HepG2 (cell line): ENCODE measurements around the gene TSHZ2. TPM values are rescaled to one million over a fixed set of nuclear protein-coding genes. Genes with fewer than 3 reads are reported as not detected.
A peak's percentile ranks its signal among the peaks of the same experiment; 100 is the strongest.

ENCODE experiments used
- ATAC-seq: fragments of 200-7000 bp; cut with Tn5 transposase; 3 replicates; pipeline ENCODE4 v1.9.1; 2020; ENCODE audit warnings: mild to moderate bottlenecking, moderate library complexity
- BruUV-seq: library from RNA; stranded (reverse); fragments of 400-500 nt; replicated peaks from 2 replicates; lab custom pipeline; 2021; lab: Mats Ljungman, UMichigan
- CTCF ChIA-PET: fragments of 300-600 bp; formaldehyde crosslinking; extraction: SDS; loops from one replicate; lab custom pipeline; 2021; ENCODE audit warnings: low total read pairs, inconsistent platforms, low intra/inter-chr PET ratio; lab: Yijun Ruan, JAX
- POLR2A ChIA-PET: fragments of 350-600 bp; sonication (Branson Sonifier 250); formaldehyde crosslinking; loops from one replicate; lab custom pipeline; 2020; ENCODE audit warnings: antibody characterized with exemption, inconsistent platforms; lab: Yijun Ruan, JAX
- DNase-seq: peaks from one replicate; pipeline ENCODE4 v3.0.0-alpha.2; 2015; ENCODE audit warnings: low spot score
- FAIRE-seq: peaks from 3 replicates; lab custom pipeline; 2011; peaks lifted over from hg19 to GRCh38; lab: Jason Lieb, UNC
- H2AFZ ChIP-seq: one replicate; pipeline ENCODE4 v1.6.1; 2011; ENCODE audit warnings: low read length, inconsistent platforms
- H3K27ac ChIP-seq: fragments of 300-600 bp; 3 replicates; pipeline ENCODE4 v1.8.0; 2011; ENCODE audit warnings: mixed run types, mild to moderate bottlenecking, mixed read lengths, low read length, inconsistent platforms; ENCODE audit not compliant: insufficient read depth; ENCODE audit errors: extremely low read length
- H3K27me3 ChIP-seq, 2 experiments: fragments of 200-600 bp in 1 of 2; 2 replicates in 1 of 2; 3 replicates in 1 of 2; pipeline versions ENCODE4 v1.6.0 to v1.8.0; 2011; ENCODE audit warnings: low read length in 2 of 2, mild to moderate bottlenecking in 2 of 2, moderate library complexity in 2 of 2, inconsistent platforms in 1 of 2; ENCODE audit not compliant: insufficient read depth in 2 of 2, control insufficient read depth in 1 of 2
- H3K36me3 ChIP-seq, 2 experiments: fragments of 200-600 bp in 1 of 2; replicated peaks in 1 of 2; 2 replicates in 1 of 2; 3 replicates in 1 of 2; pipeline versions ENCODE4 v1.5.1 to v1.8.0; 2011; ENCODE audit warnings: low read length in 2 of 2, inconsistent platforms in 1 of 2; ENCODE audit not compliant: insufficient read depth in 2 of 2, control insufficient read depth in 1 of 2
- H3K4me1 ChIP-seq: 2 replicates; pipeline ENCODE4 v1.5.1; 2012; ENCODE audit warnings: low read length, inconsistent platforms; ENCODE audit not compliant: insufficient read depth
- H3K4me2 ChIP-seq: 2 replicates; pipeline ENCODE4 v1.6.0; 2011; ENCODE audit warnings: low read depth, low read length, inconsistent platforms
- H3K4me3 ChIP-seq, 3 experiments: fragments of 200-600 bp in 1 of 3; sonication (generic), shearing (Covaris generic) in 1 of 3; replicated peaks in 1 of 3; 2 replicates each; pipeline ENCODE4 v1.5.1; 2011 to 2016; ENCODE audit warnings: low read length in 3 of 3, inconsistent platforms in 2 of 3, low read depth in 2 of 3, mild to moderate bottlenecking in 2 of 3, control low read depth in 1 of 3, mixed read lengths in 1 of 3; ENCODE audit not compliant: insufficient read depth in 1 of 3
- H3K79me2 ChIP-seq: one replicate; pipeline ENCODE4 v1.6.1; 2011; ENCODE audit warnings: low read length, inconsistent platforms; ENCODE audit not compliant: insufficient read depth
- H3K9ac ChIP-seq: 2 replicates; pipeline ENCODE4 v1.6.0; 2011; ENCODE audit warnings: mild to moderate bottlenecking, low read depth, low read length, inconsistent platforms; ENCODE audit not compliant: insufficient read depth
- H3K9me3 ChIP-seq: 2 replicates; pipeline ENCODE4 v1.5.1; 2012; ENCODE audit warnings: mild to moderate bottlenecking, low read length
- H4K20me1 ChIP-seq: 2 replicates; pipeline ENCODE4 v1.6.0; 2011; ENCODE audit warnings: inconsistent platforms, mild to moderate bottlenecking, low read length, moderate library complexity; ENCODE audit not compliant: insufficient read depth
- ARNTL ChIP-seq: sonication (generic); formaldehyde crosslinking; IDR thresholded peaks from 2 replicates; pipeline ENCODE4 v1.4.0; 2020; ENCODE audit warnings: mild to moderate bottlenecking, missing genetic modification reagents
- DNMT1 ChIP-seq: sonication (generic); formaldehyde crosslinking; IDR thresholded peaks from 2 replicates; pipeline ENCODE4 v1.5.1; 2020; ENCODE audit warnings: mild to moderate bottlenecking, missing genetic modification reagents
- ISL2 ChIP-seq: sonication (generic); formaldehyde crosslinking; IDR thresholded peaks from 2 replicates; pipeline ENCODE4 v1.5.0; 2020; ENCODE audit warnings: missing genetic modification reagents
- KDM3A ChIP-seq: IDR thresholded peaks from 2 replicates; pipeline ENCODE4 v1.6.1; 2018; ENCODE audit warnings: low read depth, missing compliant biosample characterization
- KLF11 ChIP-seq: IDR thresholded peaks from 2 replicates; pipeline ENCODE4 v1.6.1; 2016; ENCODE audit warnings: missing compliant biosample characterization
- MYNN ChIP-seq: sonication (generic); formaldehyde crosslinking; IDR thresholded peaks from 2 replicates; pipeline ENCODE4 v1.4.0; 2020; ENCODE audit warnings: mild to moderate bottlenecking, low read depth, missing genetic modification reagents
- RARA ChIP-seq: IDR thresholded peaks from 2 replicates; pipeline ENCODE4 v1.6.1; 2016; ENCODE audit warnings: missing genetic modification reagents, missing compliant biosample characterization
- RFXANK ChIP-seq: IDR thresholded peaks from 2 replicates; pipeline ENCODE4 v1.6.1; 2016
- SETDB1 ChIP-seq: sonication (generic); formaldehyde crosslinking; IDR thresholded peaks from 2 replicates; pipeline ENCODE4 v1.5.1; 2020; ENCODE audit warnings: missing genetic modification reagents, mild to moderate bottlenecking, borderline replicate concordance
- SRSF1 ChIP-seq: fragments of 200-400 bp; formaldehyde crosslinking; optimal IDR thresholded peaks from 2 replicates; pipeline ENCODE3; 2017; ENCODE audit warnings: mild to moderate bottlenecking, low read depth, low read length, moderate library complexity
- TAF1 ChIP-seq: sonication (generic); formaldehyde crosslinking; IDR thresholded peaks from 2 replicates; pipeline ENCODE4 v1.4.0; 2020; ENCODE audit warnings: missing genetic modification reagents
- ZBTB20 ChIP-seq: sonication (generic); formaldehyde crosslinking; IDR thresholded peaks from 2 replicates; pipeline ENCODE4 v1.8.1; 2023; ENCODE audit warnings: missing genetic modification reagents, low read depth, mild to moderate bottlenecking, borderline replicate concordance
- ZNF10 ChIP-seq: sonication (generic); formaldehyde crosslinking; IDR thresholded peaks from 2 replicates; pipeline ENCODE4 v1.4.0; 2020; ENCODE audit warnings: mild to moderate bottlenecking, low read depth, missing genetic modification reagents, borderline replicate concordance
- ZNF451 ChIP-seq: sonication (generic); formaldehyde crosslinking; IDR thresholded peaks from 2 replicates; pipeline ENCODE4 v1.5.0; 2020; ENCODE audit warnings: mild to moderate bottlenecking, missing genetic modification reagents
- ZNF549 ChIP-seq: sonication (generic); formaldehyde crosslinking; IDR thresholded peaks from 2 replicates; pipeline ENCODE4 v1.5.0; 2020; ENCODE audit warnings: missing genetic modification reagents
- ZNF570 ChIP-seq: sonication (generic); formaldehyde crosslinking; IDR thresholded peaks from 2 replicates; pipeline ENCODE4 v1.4.0; 2020; ENCODE audit warnings: mild to moderate bottlenecking, missing genetic modification reagents, borderline replicate concordance
- ZNF724P ChIP-seq: sonication (generic); formaldehyde crosslinking; IDR thresholded peaks from 2 replicates; pipeline ENCODE4 v1.8.0; 2022; ENCODE audit warnings: missing genetic modification reagents, borderline replicate concordance
- ZNF776 ChIP-seq: sonication (generic); formaldehyde crosslinking; IDR thresholded peaks from 2 replicates; pipeline ENCODE4 v1.4.0; 2020; ENCODE audit warnings: mild to moderate bottlenecking, missing genetic modification reagents
- WGBS: methylation state at CpG from one replicate; pipeline ENCODE4 v1.1.6; 2017; ENCODE audit warnings: low lambda C conversion rate; 5-methylcytosine and 5-hydroxymethylcytosine counted together
- in situ Hi-C: cut with HindIII; loops from 2 replicates; pipeline ENCODE4 v1.10.0; 2017; ENCODE audit warnings: low pct_unique_long_range_greater_than_20kb; ENCODE audit not compliant: extremely low pct_ligation_motif_present
- intact Hi-C: fragments of 100-400 bp; cut with micrococcal nuclease; formaldehyde crosslinking; loops from one replicate; pipeline ENCODE4 v1.10.0; 2022; ENCODE audit not compliant: unreplicated experiment
- polyA plus RNA-seq, 8 experiments: library from polyadenylated mRNA; depleted of rRNA in 3 of 8; stranded (reverse) in 7 of 8; unstranded in 1 of 8; fragments of >200 nt; fragmentation: Illumina TruSeq in 4 of 8; extraction: Trizol in 4 of 8; gene quantifications; 2 replicates each; pipeline versions ENCODE4 v1.2.1 to v1.2.3, GENCODE V29; 2011 to 2016; ENCODE audit warnings: low read depth in 4 of 8, missing spikeins in 1 of 8, mixed read lengths in 1 of 8; ENCODE audit not compliant: insufficient read depth in 1 of 8
- total RNA-seq, 5 experiments: library from RNA; depleted of rRNA; stranded (reverse); fragments of >200 nt; fragmentation: Illumina TruSeq; extraction: Trizol; gene quantifications; 2 replicates each; pipeline ENCODE4 v1.2.3, GENCODE V29; 2016; ENCODE audit warnings: low read depth in 1 of 5
- TF ChIP-seq, protein P1 (sequence below): sonication (generic); formaldehyde crosslinking; IDR thresholded peaks from 2 replicates; pipeline ENCODE4 v1.4.0; 2020; ENCODE audit warnings: mild to moderate bottlenecking, missing genetic modification reagents
- TF ChIP-seq, protein P2 (sequence below): sonication (generic); IDR thresholded peaks from 2 replicates; pipeline ENCODE4 v1.6.1; 2016; ENCODE audit warnings: low read depth, borderline replicate concordance
- TF ChIP-seq, protein P3 (sequence below), 2 experiments: fragments of 450-650 bp in 1 of 2; sonication (generic) in 1 of 2; formaldehyde crosslinking; IDR thresholded peaks; 2 replicates each; pipeline versions ENCODE4 v1.5.0 to v1.8.0; 2020 to 2022; ENCODE audit warnings: mild to moderate bottlenecking in 1 of 2, missing genetic modification reagents in 1 of 2
- TF ChIP-seq, protein P4 (sequence below): sonication (generic); formaldehyde crosslinking; IDR thresholded peaks from 2 replicates; pipeline ENCODE4 v1.8.1; 2023; ENCODE audit warnings: missing genetic modification reagents, mild to moderate bottlenecking, borderline replicate concordance

The TSHZ2 gene
- total and polyA plus RNA-seq, 2 of the 13 experiments (the other 11 are each of a cell fraction or from before 2014, with no cell fraction given) = 0.01 TPM; not detected in 1

DNA sequence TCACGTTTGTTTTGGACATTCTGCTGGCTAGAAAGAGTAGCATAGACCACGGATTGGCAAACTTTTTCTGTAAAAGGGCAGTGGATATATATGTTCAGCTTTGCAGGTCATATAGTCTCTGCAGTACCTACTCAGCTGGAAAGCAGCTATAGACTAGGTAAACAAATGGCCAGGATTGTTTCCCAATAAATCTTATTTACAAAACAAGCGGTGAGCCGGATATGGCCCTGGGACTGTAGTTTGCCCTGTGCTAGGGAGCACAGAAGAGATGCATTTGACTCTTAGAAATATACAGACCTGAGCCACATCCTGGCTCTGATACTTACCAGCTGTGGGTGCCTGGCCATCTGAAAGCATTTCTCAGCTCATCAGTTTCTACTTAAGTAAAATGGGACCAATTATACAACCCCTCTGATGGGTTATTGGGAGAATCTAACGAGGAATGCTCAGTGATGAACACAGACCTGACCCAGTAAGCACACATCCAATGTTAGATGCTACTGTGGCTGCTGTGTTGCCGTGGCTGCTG, 120.7 kb downstream of the TSHZ2 start (continued):
- TF ChIP-seq MYNN (CRISPR knock-in tag) (no peak), DNMT1 (no peak), RARA (CRISPR knock-in tag) (peak; percentile 26; the same call in 1 of the 2 replicates), ISL2 (CRISPR knock-in tag) (no peak), ZBTB20 (peak; percentile 33; the same call in 1 of the 2 replicates)
- TF ChIP-seq, protein P1, sequence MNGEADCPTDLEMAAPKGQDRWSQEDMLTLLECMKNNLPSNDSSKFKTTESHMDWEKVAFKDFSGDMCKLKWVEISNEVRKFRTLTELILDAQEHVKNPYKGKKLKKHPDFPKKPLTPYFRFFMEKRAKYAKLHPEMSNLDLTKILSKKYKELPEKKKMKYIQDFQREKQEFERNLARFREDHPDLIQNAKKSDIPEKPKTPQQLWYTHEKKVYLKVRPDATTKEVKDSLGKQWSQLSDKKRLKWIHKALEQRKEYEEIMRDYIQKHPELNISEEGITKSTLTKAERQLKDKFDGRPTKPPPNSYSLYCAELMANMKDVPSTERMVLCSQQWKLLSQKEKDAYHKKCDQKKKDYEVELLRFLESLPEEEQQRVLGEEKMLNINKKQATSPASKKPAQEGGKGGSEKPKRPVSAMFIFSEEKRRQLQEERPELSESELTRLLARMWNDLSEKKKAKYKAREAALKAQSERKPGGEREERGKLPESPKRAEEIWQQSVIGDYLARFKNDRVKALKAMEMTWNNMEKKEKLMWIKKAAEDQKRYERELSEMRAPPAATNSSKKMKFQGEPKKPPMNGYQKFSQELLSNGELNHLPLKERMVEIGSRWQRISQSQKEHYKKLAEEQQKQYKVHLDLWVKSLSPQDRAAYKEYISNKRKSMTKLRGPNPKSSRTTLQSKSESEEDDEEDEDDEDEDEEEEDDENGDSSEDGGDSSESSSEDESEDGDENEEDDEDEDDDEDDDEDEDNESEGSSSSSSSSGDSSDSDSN (CRISPR knock-in tag) = peak; percentile 19; the same call in 1 of the 2 replicates
- TF ChIP-seq, protein P2, sequence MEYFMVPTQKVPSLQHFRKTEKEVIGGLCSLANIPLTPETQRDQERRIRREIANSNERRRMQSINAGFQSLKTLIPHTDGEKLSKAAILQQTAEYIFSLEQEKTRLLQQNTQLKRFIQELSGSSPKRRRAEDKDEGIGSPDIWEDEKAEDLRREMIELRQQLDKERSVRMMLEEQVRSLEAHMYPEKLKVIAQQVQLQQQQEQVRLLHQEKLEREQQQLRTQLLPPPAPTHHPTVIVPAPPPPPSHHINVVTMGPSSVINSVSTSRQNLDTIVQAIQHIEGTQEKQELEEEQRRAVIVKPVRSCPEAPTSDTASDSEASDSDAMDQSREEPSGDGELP = 0 out of 2 replicates have a peak, but pooled peaks have one; percentile 19
- TF ChIP-seq, protein P3, sequence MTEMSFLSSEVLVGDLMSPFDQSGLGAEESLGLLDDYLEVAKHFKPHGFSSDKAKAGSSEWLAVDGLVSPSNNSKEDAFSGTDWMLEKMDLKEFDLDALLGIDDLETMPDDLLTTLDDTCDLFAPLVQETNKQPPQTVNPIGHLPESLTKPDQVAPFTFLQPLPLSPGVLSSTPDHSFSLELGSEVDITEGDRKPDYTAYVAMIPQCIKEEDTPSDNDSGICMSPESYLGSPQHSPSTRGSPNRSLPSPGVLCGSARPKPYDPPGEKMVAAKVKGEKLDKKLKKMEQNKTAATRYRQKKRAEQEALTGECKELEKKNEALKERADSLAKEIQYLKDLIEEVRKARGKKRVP (CRISPR knock-in tag; IDR thresholded peaks at IDR 0.05) = peak in 1 of 2 experiments; percentile 37; a peak in 1 of 4 replicates
- TF ChIP-seq, all 625 proteins: peak for 24

DNA sequence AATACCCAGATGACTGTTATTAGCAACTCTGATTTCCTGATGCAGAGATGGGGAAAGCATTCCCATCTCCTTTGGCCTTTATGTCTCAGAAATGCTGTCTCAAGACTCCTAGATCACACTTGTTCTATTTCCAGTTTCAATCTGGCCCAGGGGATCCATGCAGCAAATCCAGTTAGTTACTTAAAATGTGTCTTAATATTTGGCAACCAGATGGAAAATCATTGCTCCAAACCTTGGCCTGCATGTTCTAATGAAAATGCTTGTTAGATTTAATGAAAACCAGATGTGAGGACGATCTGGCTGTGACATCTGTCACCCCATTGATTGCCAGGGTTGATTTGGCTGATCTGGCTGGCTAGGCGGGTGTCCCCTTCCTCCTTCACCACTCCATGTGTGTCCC, 125.2 kb downstream of the TSHZ2 start:
- ATAC-seq = no peak
- H3K36me3 ChIP-seq = no peaks in the 10 kb centered on the region
- no peak for DNase-seq
- in situ Hi-C loops = loop anchor here (25.0 kb wide), 1 partner anchor 1115 kb away; the partner anchor contains the start of gene PFDN4
- no TSS peak for BruUV-seq
- ChIA-PET POLR2A (no interaction called here), CTCF (no interaction called here)
- FAIRE-seq = no peak
- no peak overlapping the region for H3K4me3 ChIP-seq
- intact Hi-C loops = no loop called here
- H3K4me1 ChIP-seq = peaks cover 10% of the 10 kb centered on the region
- WGBS = 0% methylated on average over 2 of the region's 2 CpGs
- no peak overlapping the region for H3K9ac ChIP-seq
- no peaks in the 10 kb centered on the region for H4K20me1 ChIP-seq
- no peaks in the 10 kb centered on the region; a peak in 1 of 5 replicates for H3K27me3 ChIP-seq
- H3K4me2 ChIP-seq = no peak overlapping the region
- H3K27ac ChIP-seq = no peak overlapping the region
- H3K79me2 ChIP-seq = no peaks in the 10 kb centered on the region
- H2AFZ ChIP-seq = no peak overlapping the region
- no peaks in the 10 kb centered on the region for H3K9me3 ChIP-seq
- no peak for TF ChIP-seq ZNF776
- no peak for TF ChIP-seq TAF1
- TF ChIP-seq ZNF451 (CRISPR knock-in tag) = no peak
- TF ChIP-seq KLF11 (CRISPR knock-in tag) = no peak
- TF ChIP-seq RFXANK = no peak
- TF ChIP-seq ARNTL = no peak
- no peak for TF ChIP-seq SETDB1 (CRISPR knock-in tag)
- no peak for TF ChIP-seq ZNF570 (CRISPR knock-in tag)
- no peak for TF ChIP-seq SRSF1
- no peak for TF ChIP-seq KDM3A (CRISPR knock-in tag)
- no peak for TF ChIP-seq ZNF724P (CRISPR knock-in tag)
- TF ChIP-seq, protein P4, sequence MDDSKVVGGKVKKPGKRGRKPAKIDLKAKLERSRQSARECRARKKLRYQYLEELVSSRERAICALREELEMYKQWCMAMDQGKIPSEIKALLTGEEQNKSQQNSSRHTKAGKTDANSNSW (CRISPR knock-in tag) = no peak
- TF ChIP-seq ZNF10 (CRISPR knock-in tag) = no peak
- TF ChIP-seq ZNF549 (CRISPR knock-in tag) = no peak
